Measurements from ENCODE around the gene ST7L.

The ST7L gene

GRCh38 chr1:112614460-112615065 is 4.4 kb downstream of the ST7L start:
- peak; percentile 15 for DNase-seq

DNA sequence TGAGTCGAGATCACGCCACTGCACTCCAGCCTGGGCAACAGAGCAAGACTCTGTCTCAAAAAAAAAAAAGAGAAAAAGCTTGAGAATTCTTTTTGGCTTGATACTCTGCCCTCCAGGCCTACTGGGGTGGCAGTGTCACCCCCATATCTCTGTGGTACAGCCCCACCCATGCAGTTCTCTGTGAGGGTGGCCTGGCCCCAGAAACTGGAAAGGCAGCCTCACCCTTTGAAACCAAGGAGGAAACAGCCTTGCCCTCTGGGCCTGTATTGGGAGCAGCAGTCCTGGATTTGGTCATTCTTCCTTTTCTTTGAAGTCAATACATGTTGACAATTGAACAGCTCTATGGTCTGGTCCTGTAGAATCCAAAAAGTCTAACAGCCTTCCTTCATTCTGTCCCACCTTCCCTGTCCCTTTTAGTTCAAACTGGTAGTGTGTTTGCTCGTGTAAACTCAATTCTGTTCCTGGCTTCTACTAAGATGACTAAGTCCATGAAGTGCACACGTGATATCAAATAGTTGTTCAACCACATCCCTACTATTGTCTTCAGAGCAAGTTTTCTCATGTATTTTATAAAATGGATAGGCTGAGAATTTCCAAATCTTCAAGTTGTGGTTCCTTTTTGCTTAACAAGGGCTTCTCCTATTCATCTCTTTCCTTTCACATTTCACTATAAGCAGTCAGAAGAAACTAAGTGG is 13.2 kb downstream of the ST7L start:
- DNase-seq, result no peak

GRCh38 chr1:112603541-112603940 is 15.4 kb downstream of the ST7L start:
- DNase-seq, result no peak

GRCh38 chr1:112603012-112603411 is 15.9 kb downstream of the ST7L start:
- no peak for DNase-seq

- no peak for DNase-seq
Observed at GRCh38 chr1:112599477-112599876, 19.5 kb downstream of the ST7L start.

DNA sequence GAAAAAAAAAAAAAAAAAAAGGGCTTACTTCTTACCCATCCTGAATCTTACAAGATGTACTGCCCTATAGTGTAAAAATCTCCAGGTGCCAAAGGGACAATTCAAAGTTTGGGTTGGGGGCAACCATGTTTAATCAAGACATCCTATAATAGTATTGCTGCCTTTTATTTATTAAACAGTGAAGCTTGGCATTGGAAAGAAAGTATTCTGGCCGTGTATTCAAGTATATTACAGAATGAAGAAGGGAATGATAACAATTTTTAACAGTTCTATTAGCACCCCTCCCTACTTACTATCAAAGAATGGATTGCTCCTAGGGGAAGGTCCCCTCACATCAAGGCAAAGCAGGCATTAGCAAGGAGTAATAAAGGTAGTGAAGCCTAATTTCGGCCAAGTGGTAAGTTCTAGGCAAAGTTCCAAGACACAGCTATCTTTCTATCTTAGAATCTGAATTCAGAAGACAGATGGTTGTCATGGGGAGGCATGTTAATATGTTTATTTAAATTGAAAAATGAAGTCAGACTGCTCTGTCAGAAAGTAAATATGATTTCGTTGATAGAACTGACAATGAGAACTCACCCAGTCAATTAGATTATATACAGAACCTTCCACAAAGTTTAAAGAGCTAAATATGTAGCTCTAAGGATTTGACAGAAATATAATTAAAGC is 24.6 kb downstream of the ST7L start:
- no peak for DNase-seq

DNA sequence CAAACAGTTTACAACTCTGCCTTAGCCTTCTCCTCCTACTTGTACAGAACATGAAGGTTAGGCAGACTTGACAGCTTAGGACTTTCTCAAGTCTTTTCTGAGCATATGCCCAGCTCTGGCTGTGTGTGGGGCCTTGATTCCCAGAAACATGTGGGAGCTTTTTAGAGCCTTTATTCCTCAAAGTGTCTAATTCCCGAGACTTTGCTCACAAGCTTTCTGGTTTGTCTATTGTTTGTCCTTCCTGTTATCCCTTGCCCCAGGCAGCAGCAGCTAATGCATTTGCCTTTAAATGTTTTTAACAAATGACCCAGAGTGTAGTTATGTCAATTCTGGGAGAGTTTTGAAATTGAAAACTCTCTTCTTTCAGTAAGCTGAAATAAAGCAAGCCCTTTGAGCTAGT is 29.2 kb downstream of the ST7L start:
- DNase-seq, result no peak

DNA sequence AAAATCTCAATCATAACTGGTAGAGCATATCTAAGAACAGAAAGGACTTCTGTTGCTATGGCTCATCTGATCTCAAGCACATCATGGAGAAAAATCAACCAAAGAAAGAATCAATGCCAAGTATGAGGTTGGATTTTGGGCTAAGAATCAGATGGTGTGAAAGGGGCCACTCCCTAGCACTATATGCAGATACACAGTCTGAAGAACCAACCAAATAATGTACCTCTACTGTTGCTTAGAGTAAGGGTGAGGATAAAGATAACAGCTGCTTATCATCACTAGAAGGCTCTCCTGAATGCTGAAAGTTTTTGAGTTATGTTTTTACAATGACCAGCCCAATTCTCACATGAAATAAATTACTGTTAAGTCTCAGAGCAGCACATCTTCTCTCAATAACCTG is 35.6 kb downstream of the ST7L start:
- DNase-seq, result no peak

DNA sequence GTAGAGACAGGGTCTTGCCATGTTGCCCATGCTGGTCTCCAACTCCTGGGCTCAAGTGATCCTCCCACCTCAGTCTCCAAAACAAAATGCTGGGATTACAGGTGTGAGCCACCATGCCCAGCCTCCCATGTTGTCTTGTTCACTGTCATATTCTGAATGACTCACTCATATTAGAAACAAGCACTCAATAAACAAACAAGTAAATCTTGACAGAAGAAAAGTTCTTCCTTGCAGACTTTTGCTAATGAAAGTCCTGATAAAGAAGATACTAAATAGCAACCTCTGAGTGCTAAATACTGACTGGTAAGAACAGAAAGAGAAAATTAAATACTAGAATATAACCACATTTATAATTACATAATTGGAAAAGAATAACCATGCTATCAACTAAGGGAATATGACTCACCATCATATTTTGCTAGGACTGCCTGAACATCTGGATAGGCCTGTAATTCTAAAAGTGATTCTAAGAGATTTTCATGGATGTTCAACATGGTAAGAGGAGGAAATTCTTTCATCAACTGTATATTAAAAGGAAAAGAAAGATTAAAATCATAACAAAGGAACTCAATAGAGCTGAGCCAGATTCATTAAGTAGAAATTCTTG is 37.3 kb downstream of the ST7L start:
- DNase-seq, result no peak

GRCh38 chr1:112579801-112580510 is 39.0 kb downstream of the ST7L start:
- no peak for DNase-seq

DNA sequence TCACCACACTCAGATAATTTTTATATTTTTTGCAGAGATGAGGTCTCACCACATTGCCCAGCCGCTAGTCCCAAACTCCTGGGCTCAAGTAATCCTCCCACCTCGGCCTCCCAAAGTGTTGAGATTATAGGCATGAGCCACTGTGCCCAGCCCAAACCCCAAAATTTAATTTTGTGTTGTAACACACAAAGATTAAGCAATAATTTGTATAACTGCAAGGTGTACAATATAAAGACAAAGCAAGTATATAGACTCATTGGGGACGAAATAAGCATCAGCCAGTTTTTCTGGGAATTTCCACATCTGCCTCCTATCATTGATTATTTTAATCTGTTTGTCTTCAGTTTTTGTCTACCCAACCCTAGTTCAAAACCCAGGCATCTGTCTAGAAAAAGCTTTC is 42.7 kb downstream of the ST7L start:
- DNase-seq, result no peak

DNA sequence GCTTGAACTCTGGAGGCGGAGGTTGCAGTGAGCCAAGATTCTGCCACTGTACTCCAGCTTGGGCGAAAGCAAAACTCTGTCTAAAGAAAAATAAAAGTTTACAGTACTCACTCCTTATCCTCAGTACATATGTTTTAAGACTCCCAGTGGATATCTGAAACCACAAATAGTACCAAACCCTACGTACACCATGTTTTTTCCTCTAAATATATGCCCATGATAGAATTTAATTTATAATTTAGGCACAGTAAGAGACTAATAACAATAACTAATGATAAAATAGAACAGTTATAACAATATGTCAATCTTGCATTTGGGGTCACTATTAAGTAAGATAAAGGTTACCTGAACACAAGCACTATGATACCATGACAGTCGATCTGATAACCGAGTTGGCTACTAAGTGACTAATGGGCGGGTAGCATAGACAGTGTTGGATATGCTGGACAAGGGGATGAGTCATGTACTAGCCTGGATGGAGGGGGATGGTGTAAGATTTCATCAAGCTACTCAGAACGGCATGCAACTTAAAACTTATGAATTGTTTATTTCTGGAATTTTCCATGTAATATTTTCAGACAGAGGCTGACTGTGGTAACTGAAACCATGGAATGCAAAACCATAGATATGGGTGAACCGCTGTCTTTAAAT is 43.7 kb downstream of the ST7L start:
- DNase-seq, result no peak

DNA sequence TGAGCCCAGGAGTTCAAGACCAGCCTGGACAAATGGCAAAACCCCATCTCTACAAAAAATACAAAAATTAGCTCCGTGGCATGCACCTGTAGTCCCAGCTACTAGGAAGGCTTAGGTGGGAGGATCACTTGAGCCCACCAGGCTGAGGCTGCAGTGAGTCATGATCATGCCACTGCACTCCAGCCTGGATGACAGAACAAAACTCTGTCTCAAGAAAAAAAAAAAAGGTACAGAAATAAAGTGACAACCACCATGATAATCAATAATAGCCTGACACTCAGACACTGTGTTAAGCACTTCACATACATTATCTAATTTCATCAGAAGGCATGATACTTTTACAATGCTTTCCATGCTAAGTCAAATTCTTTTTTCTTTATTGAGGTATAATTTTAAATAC is 53.1 kb downstream of the ST7L start:
- no peak for DNase-seq

DNA sequence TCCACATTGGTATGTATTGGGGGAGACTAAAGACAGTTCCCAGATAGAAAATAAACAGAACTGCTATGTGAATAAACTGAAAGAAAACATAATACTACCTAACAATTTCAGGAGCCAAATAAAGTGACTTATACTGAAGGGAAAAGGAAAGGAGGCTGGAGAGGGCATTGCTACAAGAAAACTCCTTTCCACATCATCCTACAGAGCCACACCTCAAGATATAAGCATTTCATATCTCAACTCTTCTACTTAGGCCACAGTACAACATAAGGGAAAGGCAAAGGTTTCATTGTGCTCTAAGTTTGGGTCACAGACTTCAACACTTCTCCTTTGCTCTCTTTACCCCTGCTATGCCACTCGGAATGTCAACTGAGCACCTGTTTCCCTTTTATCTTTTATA is 54.9 kb downstream of the ST7L start:
- DNase-seq, result no peak

GRCh38 chr1:112563341-112563740 is 55.6 kb downstream of the ST7L start:
- no peak for DNase-seq

DNA sequence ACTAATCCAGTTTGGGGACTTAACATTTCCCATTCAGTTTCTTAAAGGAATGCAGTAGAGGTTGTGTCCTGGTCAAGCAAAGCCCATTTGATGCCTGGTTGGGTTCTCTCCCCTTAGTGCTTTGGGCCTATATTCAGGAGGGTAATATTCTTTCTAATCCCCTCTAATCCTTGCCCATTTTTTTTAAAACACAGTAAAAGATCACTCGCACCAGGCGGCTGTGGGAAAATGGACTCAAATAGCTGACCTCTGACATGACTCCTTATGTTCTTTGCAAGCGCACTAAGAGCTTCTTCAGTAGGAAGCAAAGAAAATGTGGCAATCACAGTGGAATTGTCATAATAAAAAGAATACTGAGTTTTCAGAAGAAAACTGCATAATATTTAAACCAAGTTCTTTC is 60.3 kb downstream of the ST7L start:
- DNase-seq, result no peak

DNA sequence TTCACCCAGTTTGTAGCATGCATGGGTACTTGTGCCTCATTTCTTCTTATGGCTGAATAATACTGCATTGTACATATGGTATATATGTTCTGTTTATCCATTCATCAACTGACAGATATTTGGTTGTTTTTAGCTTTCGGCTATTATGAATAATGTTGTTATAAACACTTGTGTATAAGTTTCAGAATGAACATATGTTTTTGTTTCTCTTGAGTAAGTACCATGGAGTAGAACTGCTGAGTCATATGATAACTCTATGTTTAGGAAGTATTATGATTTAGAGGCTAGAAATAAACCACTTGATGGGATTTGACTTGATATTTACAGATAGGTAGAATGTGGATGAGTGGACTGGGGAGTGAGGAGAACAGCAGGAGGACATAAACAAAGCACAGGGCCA is 61.6 kb downstream of the ST7L start:
- no peak for DNase-seq

GRCh38 chr1:112554411-112554810 is 64.5 kb downstream of the ST7L start:
- DNase-seq, result no peak

DNA sequence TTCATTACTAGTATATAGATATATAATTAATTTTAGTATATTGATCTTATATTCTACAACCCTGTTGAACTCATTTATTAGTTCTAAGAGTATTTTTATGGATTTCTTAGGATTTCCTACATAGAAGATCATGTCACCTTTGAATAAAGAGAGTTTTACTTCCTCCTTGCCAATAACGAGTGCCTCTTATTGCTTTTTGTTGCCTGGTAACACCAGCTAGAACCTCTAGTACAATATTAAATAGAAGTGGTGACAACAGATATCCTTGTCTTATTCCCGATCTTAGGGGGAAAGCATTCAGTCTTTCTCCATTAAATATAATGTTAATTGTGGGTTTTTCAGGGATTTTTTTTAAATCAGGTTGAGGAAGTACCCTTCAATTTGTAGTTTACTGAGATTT is 69.4 kb downstream of the ST7L start:
- no peak for DNase-seq

- no peak for DNase-seq
Observed at GRCh38 chr1:112548547-112548946, 70.4 kb downstream of the ST7L start.

- DNase-seq, result no peak
Observed at GRCh38 chr1:112546076-112546475, 72.9 kb downstream of the ST7L start.

DNA sequence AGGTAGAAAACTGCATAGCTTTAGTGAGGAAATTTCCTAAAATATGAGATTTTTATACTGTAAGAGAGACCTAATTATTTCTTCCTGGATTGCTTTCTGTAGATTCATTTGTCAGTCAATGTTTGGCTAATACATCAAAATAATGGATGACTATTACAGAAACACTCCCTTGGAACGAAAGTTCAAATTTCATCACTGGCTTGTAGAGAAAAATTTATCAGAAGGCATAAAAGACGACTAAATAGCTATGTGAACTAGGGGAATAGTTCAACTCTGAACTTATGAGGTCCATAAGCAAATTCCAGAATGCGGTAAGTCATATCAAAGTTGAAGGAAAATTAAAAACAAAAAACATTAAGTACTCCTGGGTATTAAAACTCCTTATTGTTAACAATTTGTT is 74.2 kb downstream of the ST7L start:
- DNase-seq, result no peak

Measured in CD4-positive, alpha-beta T cell treated with Interferon gamma for 1 hour (primary cell).